Measurements from ENCODE around the gene SPTLC1.

SPTLC1 gene

DNA sequence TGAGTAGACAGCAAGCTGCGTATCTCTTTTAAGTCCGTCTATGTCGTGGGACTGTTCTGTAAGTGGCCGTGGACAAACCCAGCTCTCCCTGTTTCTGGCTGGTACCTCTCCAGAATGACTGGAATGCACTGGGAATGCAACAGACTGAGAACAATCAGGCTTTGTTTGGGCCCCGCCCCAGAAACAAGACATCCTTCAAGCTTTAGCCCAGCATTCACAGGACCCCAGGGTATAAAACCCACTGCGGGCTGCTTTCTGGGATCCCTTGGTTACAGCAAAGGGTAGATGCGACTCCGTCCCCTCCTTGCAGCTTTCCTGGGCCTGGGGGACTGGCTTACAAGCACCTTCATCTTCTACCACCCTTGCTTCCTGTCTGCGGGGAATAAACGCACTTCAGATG, 45.6 kb upstream of the SPTLC1 start:
- TF ChIP-seq TEAD4 (IDR thresholded peaks at IDR 0.05) (0 out of 2 replicates have a peak, but pooled peaks have one; percentile 15), ZBTB7A (IDR thresholded peaks at IDR 0.05; ENCODE audit: low read depth) (no peak)

- no peak for TF ChIP-seq ZBTB7A (IDR thresholded peaks at IDR 0.05; ENCODE audit: low read depth)
- TF ChIP-seq EP300 (IDR thresholded peaks at IDR 0.05; ENCODE audit: borderline replicate concordance): no peak
- TF ChIP-seq NFIC (IDR thresholded peaks at IDR 0.05): no peak
- TF ChIP-seq CREB1 (IDR thresholded peaks at IDR 0.05; ENCODE audit: low read depth): no peak
- TF ChIP-seq, protein P1, sequence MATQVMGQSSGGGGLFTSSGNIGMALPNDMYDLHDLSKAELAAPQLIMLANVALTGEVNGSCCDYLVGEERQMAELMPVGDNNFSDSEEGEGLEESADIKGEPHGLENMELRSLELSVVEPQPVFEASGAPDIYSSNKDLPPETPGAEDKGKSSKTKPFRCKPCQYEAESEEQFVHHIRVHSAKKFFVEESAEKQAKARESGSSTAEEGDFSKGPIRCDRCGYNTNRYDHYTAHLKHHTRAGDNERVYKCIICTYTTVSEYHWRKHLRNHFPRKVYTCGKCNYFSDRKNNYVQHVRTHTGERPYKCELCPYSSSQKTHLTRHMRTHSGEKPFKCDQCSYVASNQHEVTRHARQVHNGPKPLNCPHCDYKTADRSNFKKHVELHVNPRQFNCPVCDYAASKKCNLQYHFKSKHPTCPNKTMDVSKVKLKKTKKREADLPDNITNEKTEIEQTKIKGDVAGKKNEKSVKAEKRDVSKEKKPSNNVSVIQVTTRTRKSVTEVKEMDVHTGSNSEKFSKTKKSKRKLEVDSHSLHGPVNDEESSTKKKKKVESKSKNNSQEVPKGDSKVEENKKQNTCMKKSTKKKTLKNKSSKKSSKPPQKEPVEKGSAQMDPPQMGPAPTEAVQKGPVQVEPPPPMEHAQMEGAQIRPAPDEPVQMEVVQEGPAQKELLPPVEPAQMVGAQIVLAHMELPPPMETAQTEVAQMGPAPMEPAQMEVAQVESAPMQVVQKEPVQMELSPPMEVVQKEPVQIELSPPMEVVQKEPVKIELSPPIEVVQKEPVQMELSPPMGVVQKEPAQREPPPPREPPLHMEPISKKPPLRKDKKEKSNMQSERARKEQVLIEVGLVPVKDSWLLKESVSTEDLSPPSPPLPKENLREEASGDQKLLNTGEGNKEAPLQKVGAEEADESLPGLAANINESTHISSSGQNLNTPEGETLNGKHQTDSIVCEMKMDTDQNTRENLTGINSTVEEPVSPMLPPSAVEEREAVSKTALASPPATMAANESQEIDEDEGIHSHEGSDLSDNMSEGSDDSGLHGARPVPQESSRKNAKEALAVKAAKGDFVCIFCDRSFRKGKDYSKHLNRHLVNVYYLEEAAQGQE (IDR thresholded peaks at IDR 0.05; ENCODE audit: low read depth): no peak
- TF ChIP-seq, protein P2, sequence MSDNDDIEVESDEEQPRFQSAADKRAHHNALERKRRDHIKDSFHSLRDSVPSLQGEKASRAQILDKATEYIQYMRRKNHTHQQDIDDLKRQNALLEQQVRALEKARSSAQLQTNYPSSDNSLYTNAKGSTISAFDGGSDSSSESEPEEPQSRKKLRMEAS (IDR thresholded peaks at IDR 0.05): no peak
- TF ChIP-seq EGR1 (IDR thresholded peaks at IDR 0.05): no peak
- no peak for TF ChIP-seq TCF12 (IDR thresholded peaks at IDR 0.05; ENCODE audit: low read depth)
- TF ChIP-seq, protein P3, sequence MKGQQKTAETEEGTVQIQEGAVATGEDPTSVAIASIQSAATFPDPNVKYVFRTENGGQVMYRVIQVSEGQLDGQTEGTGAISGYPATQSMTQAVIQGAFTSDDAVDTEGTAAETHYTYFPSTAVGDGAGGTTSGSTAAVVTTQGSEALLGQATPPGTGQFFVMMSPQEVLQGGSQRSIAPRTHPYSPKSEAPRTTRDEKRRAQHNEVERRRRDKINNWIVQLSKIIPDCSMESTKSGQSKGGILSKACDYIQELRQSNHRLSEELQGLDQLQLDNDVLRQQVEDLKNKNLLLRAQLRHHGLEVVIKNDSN (IDR thresholded peaks at IDR 0.05): no peak
- no peak for TF ChIP-seq FOXM1 (IDR thresholded peaks at IDR 0.05; ENCODE audit: borderline replicate concordance, low read depth)
- no peak for TF ChIP-seq TAF1 (IDR thresholded peaks at IDR 0.05; ENCODE audit: low read depth)
- no peak for TF ChIP-seq RAD21 (IDR thresholded peaks at IDR 0.05; ENCODE audit: low read depth)
These were observed 43.8 kb upstream of the SPTLC1 start for GRCh38 chr9:92159058-92159457.

DNA sequence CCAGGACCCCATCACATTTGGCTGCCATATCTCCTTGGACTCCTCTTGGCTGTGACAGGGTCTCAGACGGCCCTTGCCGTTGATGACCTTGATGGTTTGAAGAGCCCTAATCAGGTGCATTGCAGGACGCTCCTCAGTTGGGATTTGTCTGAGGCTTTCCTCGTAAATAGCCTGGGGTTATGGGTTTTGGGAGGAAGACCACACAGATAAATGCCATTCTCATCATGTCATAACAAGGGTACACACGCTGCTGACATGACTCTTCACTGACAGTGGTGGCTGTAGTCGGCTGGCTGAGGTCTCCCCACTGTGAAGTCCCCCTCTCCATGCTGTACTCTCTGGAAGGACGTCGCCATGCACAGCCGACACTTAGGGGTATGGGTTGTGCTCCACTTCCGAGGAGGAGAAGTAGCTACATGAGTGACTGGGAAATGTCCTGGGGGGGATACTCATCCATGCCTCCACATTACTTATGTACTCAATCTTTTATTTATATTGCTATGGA, 42.9 kb upstream of the SPTLC1 start:
- TF ChIP-seq EP300 (IDR thresholded peaks at IDR 0.05; ENCODE audit: borderline replicate concordance): no peak
- no peak for TF ChIP-seq CREB1 (IDR thresholded peaks at IDR 0.05; ENCODE audit: low read depth)
- TF ChIP-seq TEAD4 (IDR thresholded peaks at IDR 0.05): no peak
- TF ChIP-seq, protein P3 (IDR thresholded peaks at IDR 0.05): no peak
- TF ChIP-seq TAF1 (IDR thresholded peaks at IDR 0.05; ENCODE audit: low read depth): no peak
- no peak for TF ChIP-seq RAD21 (IDR thresholded peaks at IDR 0.05; ENCODE audit: low read depth)
- TF ChIP-seq, protein P2 (IDR thresholded peaks at IDR 0.05): no peak
- TF ChIP-seq FOXM1 (IDR thresholded peaks at IDR 0.05; ENCODE audit: borderline replicate concordance, low read depth): no peak
- TF ChIP-seq CEBPB (IDR thresholded peaks at IDR 0.05): no peak
- TF ChIP-seq ZBTB7A (IDR thresholded peaks at IDR 0.05; ENCODE audit: low read depth): no peak
- TF ChIP-seq EGR1 (IDR thresholded peaks at IDR 0.05): no peak
- TF ChIP-seq TCF12 (IDR thresholded peaks at IDR 0.05; ENCODE audit: low read depth): no peak

- TF ChIP-seq TEAD4 (IDR thresholded peaks at IDR 0.05): no peak
- TF ChIP-seq ZBTB7A (IDR thresholded peaks at IDR 0.05; ENCODE audit: low read depth): no peak
- no peak for TF ChIP-seq YY1 (IDR thresholded peaks at IDR 0.05; ENCODE audit: low read depth)
- no peak for TF ChIP-seq TCF12 (IDR thresholded peaks at IDR 0.05; ENCODE audit: low read depth)
- TF ChIP-seq, protein P2 (IDR thresholded peaks at IDR 0.05): no peak
- TF ChIP-seq, protein P3 (IDR thresholded peaks at IDR 0.05): no peak
- TF ChIP-seq, protein P1 (IDR thresholded peaks at IDR 0.05; ENCODE audit: low read depth): no peak
- no peak for TF ChIP-seq EP300 (IDR thresholded peaks at IDR 0.05; ENCODE audit: borderline replicate concordance)
- TF ChIP-seq NFIC (IDR thresholded peaks at IDR 0.05): no peak
- no peak for TF ChIP-seq CEBPB (IDR thresholded peaks at IDR 0.05)
- no peak for TF ChIP-seq CREB1 (IDR thresholded peaks at IDR 0.05; ENCODE audit: low read depth)
- no peak for TF ChIP-seq RAD21 (IDR thresholded peaks at IDR 0.05; ENCODE audit: low read depth)
- no peak for TF ChIP-seq EGR1 (IDR thresholded peaks at IDR 0.05)
- no peak for TF ChIP-seq FOXM1 (IDR thresholded peaks at IDR 0.05; ENCODE audit: borderline replicate concordance, low read depth)
- TF ChIP-seq TAF1 (IDR thresholded peaks at IDR 0.05; ENCODE audit: low read depth): no peak
These were observed 40.0 kb upstream of the SPTLC1 start for GRCh38 chr9:92155221-92155620.

GRCh38 chr9:92151691-92152393, 36.6 kb upstream of the SPTLC1 start:
- 0 out of 2 replicates have a peak, but pooled peaks have one; percentile 23 for TF ChIP-seq EP300 (IDR thresholded peaks at IDR 0.05; ENCODE audit: borderline replicate concordance)
- TF ChIP-seq NFIC (IDR thresholded peaks at IDR 0.05): peak; percentile 71
- TF ChIP-seq YY1 (IDR thresholded peaks at IDR 0.05; ENCODE audit: low read depth): no peak

Data from Ishikawa (cell line).